ENCODE results near the gene KCNJ2. TPM values are rescaled to one million over a fixed set of nuclear protein-coding genes. Genes with fewer than 3 reads are reported as not detected.

The KCNJ2 gene
- total RNA-seq, 2 experiments from 2014 or later = not detected

GRCh38 chr17:70205401-70205800 is 36.1 kb downstream of the KCNJ2 start:
- DNase-seq (no peak), ATAC-seq (no peak)
- Mint-ChIP-seq H3K36me3 (ENCODE audit: low read depth) (no peaks in the 10 kb centered on the region), H3K4me3 (no peak overlapping the region), H3K4me1 (ENCODE audit: low read depth) (no peaks in the 10 kb centered on the region), H3K27me3 (peaks cover 4% of the 10 kb centered on the region), H3K9me3 (no peaks in the 10 kb centered on the region), H3K27ac (no peak overlapping the region)
- CTCF ChIA-PET = no interaction called here
- POLR2A ChIA-PET = no interaction called here
- intact Hi-C loops (cut with micrococcal nuclease) = no loop called here
- TF ChIP-seq CTCF (IDR thresholded peaks at IDR 0.05) = no peak

- no peak overlapping the region for H3K27ac Mint-ChIP-seq
- peaks cover 2% of the 10 kb centered on the region for H3K27me3 Mint-ChIP-seq
- no peak overlapping the region for H3K4me3 Mint-ChIP-seq
- no peaks in the 10 kb centered on the region for H3K9me3 Mint-ChIP-seq
- TF ChIP-seq CTCF (IDR thresholded peaks at IDR 0.05) = no peak
- intact Hi-C loops (cut with micrococcal nuclease) = no loop called here
- ChIA-PET CTCF (no interaction called here), POLR2A (no interaction called here)
- DNase-seq (no peak), ATAC-seq (no peak)
- no peaks in the 10 kb centered on the region for H3K4me1 Mint-ChIP-seq (ENCODE audit: low read depth)
- no peaks in the 10 kb centered on the region for H3K36me3 Mint-ChIP-seq (ENCODE audit: low read depth)
Observed at GRCh38 chr17:70206361-70207010, 37.2 kb downstream of the KCNJ2 start.

GRCh38 chr17:70207184-70207583 is 37.9 kb downstream of the KCNJ2 start:
- Mint-ChIP-seq H3K27ac (no peak overlapping the region), H3K36me3 (ENCODE audit: low read depth) (no peaks in the 10 kb centered on the region), H3K27me3 (peaks cover 2% of the 10 kb centered on the region), H3K4me3 (no peak overlapping the region), H3K9me3 (no peaks in the 10 kb centered on the region), H3K4me1 (ENCODE audit: low read depth) (no peaks in the 10 kb centered on the region)
- CTCF ChIA-PET = no interaction called here
- no peak for ATAC-seq
- TF ChIP-seq CTCF (IDR thresholded peaks at IDR 0.05) = no peak
- POLR2A ChIA-PET = no interaction called here
- intact Hi-C loops (cut with micrococcal nuclease) = no loop called here
- no peak for DNase-seq

GRCh38 chr17:70208080-70208794 is 38.9 kb downstream of the KCNJ2 start:
- no peak overlapping the region for H3K4me3 Mint-ChIP-seq
- no peak overlapping the region for H3K27ac Mint-ChIP-seq
- no peaks in the 10 kb centered on the region for H3K27me3 Mint-ChIP-seq
- no peaks in the 10 kb centered on the region for H3K4me1 Mint-ChIP-seq (ENCODE audit: low read depth)
- H3K9me3 Mint-ChIP-seq = no peaks in the 10 kb centered on the region
- intact Hi-C loops (cut with micrococcal nuclease) = no loop called here
- CTCF ChIA-PET = no interaction called here
- POLR2A ChIA-PET = no interaction called here
- H3K36me3 Mint-ChIP-seq (ENCODE audit: low read depth) = no peaks in the 10 kb centered on the region
- ATAC-seq = no peak
- DNase-seq = peak; percentile 1
- TF ChIP-seq CTCF (IDR thresholded peaks at IDR 0.05) = no peak

- DNase-seq (no peak), ATAC-seq (no peak)
- no peaks in the 10 kb centered on the region for H3K27me3 Mint-ChIP-seq
- no peaks in the 10 kb centered on the region for H3K9me3 Mint-ChIP-seq
- CTCF ChIA-PET = no interaction called here
- POLR2A ChIA-PET = no interaction called here
- TF ChIP-seq CTCF (IDR thresholded peaks at IDR 0.05) = no peak
- intact Hi-C loops (cut with micrococcal nuclease) = no loop called here
- no peak overlapping the region for H3K27ac Mint-ChIP-seq
- no peaks in the 10 kb centered on the region for H3K36me3 Mint-ChIP-seq (ENCODE audit: low read depth)
- H3K4me3 Mint-ChIP-seq = no peak overlapping the region
- H3K4me1 Mint-ChIP-seq (ENCODE audit: low read depth) = no peaks in the 10 kb centered on the region
Observed at GRCh38 chr17:70208825-70209555, 39.7 kb downstream of the KCNJ2 start.

All from activated CD8-positive, alpha-beta T cell treated with anti-CD3 and anti-CD28 coated beads for 36 hours (primary cell).